ENCODE data around the gene CECR2. TPM values are rescaled to one million over a fixed set of nuclear protein-coding genes. Genes with fewer than 3 reads are reported as not detected.

The CECR2 gene
- total and polyA plus RNA-seq, 2 of the 8 experiments (the other 6 are each of a cell fraction or from before 2014, with no cell fraction given) = 18.3 to 123 TPM

DNA sequence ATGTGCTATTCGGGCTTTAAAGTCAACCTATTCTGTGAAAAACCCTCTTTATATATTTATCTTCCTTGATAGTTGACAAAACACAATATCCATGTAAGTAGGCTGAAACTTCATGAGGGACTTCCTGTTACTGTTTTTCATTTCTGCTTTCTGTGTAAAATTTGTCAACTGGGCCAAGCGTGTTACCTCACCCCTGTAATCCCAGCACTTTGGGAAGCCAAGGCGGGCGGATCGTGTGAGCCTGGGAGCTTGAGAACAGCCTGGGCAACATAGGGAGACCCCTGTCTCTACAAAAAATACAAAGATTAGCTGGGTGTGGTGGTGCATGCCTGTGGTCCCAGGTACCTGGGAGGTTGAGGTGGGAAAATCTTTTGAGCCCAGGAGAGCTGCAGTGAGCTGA lies 127.6 kb downstream of the CECR2 start:
- CTCF ChIA-PET (ENCODE audit: partially characterized antibody) = interaction anchor here (1.4 to 1.8 kb wide), 3 partner anchors 17 to 299 kb away, joined by 4 to 5 read pairs (median 4); no protein-coding TSS in a partner anchor

More for the DNA sequence above, 127.6 kb downstream of the CECR2 start:
- TF ChIP-seq POU5F1 (IDR thresholded peaks at IDR 0.05; ENCODE audit: low read depth, low read length) = no peak
- no peak overlapping the region for H4K5ac ChIP-seq (ENCODE audit: insufficient read length, low read depth, low read length)
- H3K36me3 ChIP-seq (ENCODE audit: control insufficient read depth in 2 of 4, insufficient read depth in 4 of 4, low read length in 3 of 4) = peaks cover 8 to 33% (median 12%) of the 10 kb centered on the region in 4 experiments; a peak in 6 of 8 replicates
- H3K79me1 ChIP-seq (ENCODE audit: low read depth, low read length) = no peaks in the 10 kb centered on the region
- no peak overlapping the region for H3K23ac ChIP-seq (ENCODE audit: insufficient read length)
- DNase-seq (ENCODE audit: low read depth in 1 of 2, low spot score in 2 of 2) (no peak), FAIRE-seq (no peak)
- H3K4me3 ChIP-seq (ENCODE audit: extremely low read depth in 1 of 4, insufficient read depth in 2 of 4, low read depth in 3 of 4, low read length in 4 of 4) = no peak overlapping the region
- H3K23me2 ChIP-seq (ENCODE audit: low read depth, low read length) = no peaks in the 10 kb centered on the region
- H3K4me1 ChIP-seq (replicated peaks in 1 of 4; ENCODE audit: control insufficient read depth in 3 of 4, insufficient read depth in 4 of 4, low read length in 3 of 4) = peaks cover 0 to 6% (median 3%) of the 10 kb centered on the region in 4 experiments; a peak in 4 of 7 replicates
- H4K91ac ChIP-seq (replicated peaks; ENCODE audit: insufficient read length, low read length) = no peak overlapping the region
- no peak overlapping the region for H2AFZ ChIP-seq (ENCODE audit: low read length)
- WGBS, 2 experiments (ENCODE audit: extremely low coverage in 1 of 2, insufficient coverage in 1 of 2, insufficient read length in 1 of 2, insufficient replicate concordance in 2 of 2, low coverage in 1 of 2, low lambda C conversion rate in 2 of 2, missing lambda C conversion rate in 1 of 2) = 84% methylated on average over 5 of the region's 5 CpGs; no CpG with 5 or more reads in 1 of the 2 experiments
- no peak overlapping the region for H3K27ac ChIP-seq (ENCODE audit: low read depth, low read length)
- H2BK120ac ChIP-seq (replicated peaks; ENCODE audit: low read depth, low read length) = no peak overlapping the region
- H2AK5ac ChIP-seq (ENCODE audit: low read depth, low read length) = no peak overlapping the region
- H3K79me2 ChIP-seq (ENCODE audit: control insufficient read depth in 1 of 2, insufficient read depth in 2 of 2, low read length in 2 of 2) = peaks cover 3 to 60% of the 10 kb centered on the region in 2 experiments; a peak in 3 of 4 replicates
- POLR2A ChIA-PET (ENCODE audit: partially characterized antibody) = interaction anchor here (0.7 to 1.2 kb wide), 3 partner anchors 11 to 121 kb away, joined by 3 read pairs; no protein-coding TSS in a partner anchor
- H3K56ac ChIP-seq (replicated peaks; ENCODE audit: insufficient read length, low read depth, low read length) = no peak overlapping the region
- H3K14ac ChIP-seq (ENCODE audit: insufficient read length) = no peak overlapping the region
- no peak overlapping the region for H3K9ac ChIP-seq (replicated peaks in 1 of 4; ENCODE audit: extremely low read depth in 1 of 4, low read depth in 3 of 4, low read length in 3 of 4)
- no peak overlapping the region for H2BK20ac ChIP-seq (ENCODE audit: low read length)
- no peaks in the 10 kb centered on the region for H3K9me3 ChIP-seq (ENCODE audit: insufficient read depth in 2 of 2, low read depth in 1 of 2, low read length in 1 of 2)
- H3K4me2 ChIP-seq (ENCODE audit: insufficient read depth in 1 of 2, low read depth in 2 of 2, low read length in 2 of 2) = no peak overlapping the region
- H3K4ac ChIP-seq (replicated peaks; ENCODE audit: insufficient read length, low read depth, low read length) = no peak overlapping the region
- H2BK15ac ChIP-seq (ENCODE audit: low read length) = no peak overlapping the region
- no peak overlapping the region for H3K18ac ChIP-seq (ENCODE audit: extremely low read depth, low read length)
- H3K27me3 ChIP-seq (replicated peaks in 1 of 4; ENCODE audit: control insufficient read depth in 3 of 4, extremely low read depth in 1 of 4, insufficient read depth in 3 of 4, low read length in 3 of 4) = no peaks in the 10 kb centered on the region
- H4K20me1 ChIP-seq (replicated peaks in 1 of 2; ENCODE audit: control insufficient read depth in 1 of 2, insufficient read depth in 2 of 2, low read length in 2 of 2) = peaks cover 6 to 11% of the 10 kb centered on the region in 2 experiments
- no peak overlapping the region for H2BK12ac ChIP-seq (ENCODE audit: low read depth, low read length)
- no peak overlapping the region for H4K8ac ChIP-seq (ENCODE audit: extremely low read depth, insufficient read depth, low read length)
- H2BK5ac ChIP-seq (ENCODE audit: low read depth, low read length) = no peak overlapping the region
